Measurements from ENCODE around the gene RXYLT1. TPM values are rescaled to one million over a fixed set of nuclear protein-coding genes. Genes with fewer than 3 reads are reported as not detected.
A peak's percentile ranks its signal among the peaks of the same experiment; 100 is the strongest.

RXYLT1 gene
- total RNA-seq, 1 donor from 2014 or later, result 10.8 TPM

- H3K27ac ChIP-seq, result no peak within 1 kb of the TSS
- DNase-seq (ENCODE audit: low spot score), result peak; percentile 10
- peaks cover 9% of the 10 kb centered on the region for H3K4me1 ChIP-seq
- peaks cover 21% of the 10 kb centered on the region for H3F3A ChIP-seq (ENCODE audit: low read depth)
- peak within 1 kb of the TSS; percentile 91 for H3K4me3 ChIP-seq
- H2AFZ ChIP-seq (replicated peaks), result peak within 1 kb of the TSS; percentile 99
- peaks cover 12% of the 10 kb centered on the region for H3K27me3 ChIP-seq
- H3K4me2 ChIP-seq, result peak within 1 kb of the TSS; percentile 98
- Mint-ChIP-seq H3K36me3 (no peaks in the 10 kb centered on the region), H3K4me3 (peak within 1 kb of the TSS; percentile 99), H3K9me3 (no peaks in the 10 kb centered on the region), H3K4me1 (peaks cover 29% of the 10 kb centered on the region), H3K27ac (peak within 1 kb of the TSS; percentile 95), H3K27me3 (ENCODE audit: insufficient read depth, low read depth) (peaks cover 5% of the 10 kb centered on the region)
- no peak within 1 kb of the TSS for H3K9ac ChIP-seq
- TF ChIP-seq EZH2phosphoT487 (IDR thresholded peaks at IDR 0.05) (no peak), EZH2 (IDR thresholded peaks at IDR 0.05) (no peak)
- TF ChIP-seq, protein P1, sequence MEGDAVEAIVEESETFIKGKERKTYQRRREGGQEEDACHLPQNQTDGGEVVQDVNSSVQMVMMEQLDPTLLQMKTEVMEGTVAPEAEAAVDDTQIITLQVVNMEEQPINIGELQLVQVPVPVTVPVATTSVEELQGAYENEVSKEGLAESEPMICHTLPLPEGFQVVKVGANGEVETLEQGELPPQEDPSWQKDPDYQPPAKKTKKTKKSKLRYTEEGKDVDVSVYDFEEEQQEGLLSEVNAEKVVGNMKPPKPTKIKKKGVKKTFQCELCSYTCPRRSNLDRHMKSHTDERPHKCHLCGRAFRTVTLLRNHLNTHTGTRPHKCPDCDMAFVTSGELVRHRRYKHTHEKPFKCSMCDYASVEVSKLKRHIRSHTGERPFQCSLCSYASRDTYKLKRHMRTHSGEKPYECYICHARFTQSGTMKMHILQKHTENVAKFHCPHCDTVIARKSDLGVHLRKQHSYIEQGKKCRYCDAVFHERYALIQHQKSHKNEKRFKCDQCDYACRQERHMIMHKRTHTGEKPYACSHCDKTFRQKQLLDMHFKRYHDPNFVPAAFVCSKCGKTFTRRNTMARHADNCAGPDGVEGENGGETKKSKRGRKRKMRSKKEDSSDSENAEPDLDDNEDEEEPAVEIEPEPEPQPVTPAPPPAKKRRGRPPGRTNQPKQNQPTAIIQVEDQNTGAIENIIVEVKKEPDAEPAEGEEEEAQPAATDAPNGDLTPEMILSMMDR (IDR thresholded peaks at IDR 0.05), result no peak
- H3K9me3 ChIP-seq (ENCODE audit: low read depth), result no peaks in the 10 kb centered on the region
- no peaks in the 10 kb centered on the region for H3K36me3 ChIP-seq
- peaks cover 4% of the 10 kb centered on the region for H3K79me2 ChIP-seq (ENCODE audit: low read depth)
- H4K20me1 ChIP-seq (ENCODE audit: low read depth), result no peaks in the 10 kb centered on the region
Measured at GRCh38 chr12:63844391-63845341, 65.0 kb downstream of the RXYLT1 start, which contains the start of gene SRGAP1. Gene SRGAP1, plus strand, starts transcription at chr12:63844700. Its CDS starts 117 bp downstream, at chr12:63844817.

- H3K79me2 ChIP-seq (ENCODE audit: low read depth), result peaks cover 5% of the 10 kb centered on the region
- no peaks in the 10 kb centered on the region for H3K9me3 ChIP-seq (ENCODE audit: low read depth)
- peaks cover 21% of the 10 kb centered on the region for H3F3A ChIP-seq (ENCODE audit: low read depth)
- Mint-ChIP-seq H3K27me3 (ENCODE audit: insufficient read depth, low read depth) (peaks cover 7% of the 10 kb centered on the region), H3K27ac (peak overlapping the region; percentile 21), H3K4me1 (peaks cover 29% of the 10 kb centered on the region), H3K36me3 (no peaks in the 10 kb centered on the region), H3K9me3 (no peaks in the 10 kb centered on the region), H3K4me3 (peak overlapping the region; percentile 99)
- peak overlapping the region; percentile 91 for H3K4me3 ChIP-seq
- peaks cover 13% of the 10 kb centered on the region for H3K4me1 ChIP-seq
- H3K9ac ChIP-seq, result no peak overlapping the region
- no peak overlapping the region for H2AFZ ChIP-seq (replicated peaks)
- H3K4me2 ChIP-seq, result peak overlapping the region; percentile 98
- H3K27ac ChIP-seq, result no peak overlapping the region
- H4K20me1 ChIP-seq (ENCODE audit: low read depth), result no peaks in the 10 kb centered on the region
- no peaks in the 10 kb centered on the region for H3K36me3 ChIP-seq
- peaks cover 12% of the 10 kb centered on the region for H3K27me3 ChIP-seq
- no peak for TF ChIP-seq EZH2phosphoT487 (IDR thresholded peaks at IDR 0.05)
- TF ChIP-seq, protein P1 (IDR thresholded peaks at IDR 0.05), result no peak
- DNase-seq (ENCODE audit: low spot score), result no peak
Measured at GRCh38 chr12:63845726-63846125, 66.0 kb downstream of the RXYLT1 start.

DNA sequence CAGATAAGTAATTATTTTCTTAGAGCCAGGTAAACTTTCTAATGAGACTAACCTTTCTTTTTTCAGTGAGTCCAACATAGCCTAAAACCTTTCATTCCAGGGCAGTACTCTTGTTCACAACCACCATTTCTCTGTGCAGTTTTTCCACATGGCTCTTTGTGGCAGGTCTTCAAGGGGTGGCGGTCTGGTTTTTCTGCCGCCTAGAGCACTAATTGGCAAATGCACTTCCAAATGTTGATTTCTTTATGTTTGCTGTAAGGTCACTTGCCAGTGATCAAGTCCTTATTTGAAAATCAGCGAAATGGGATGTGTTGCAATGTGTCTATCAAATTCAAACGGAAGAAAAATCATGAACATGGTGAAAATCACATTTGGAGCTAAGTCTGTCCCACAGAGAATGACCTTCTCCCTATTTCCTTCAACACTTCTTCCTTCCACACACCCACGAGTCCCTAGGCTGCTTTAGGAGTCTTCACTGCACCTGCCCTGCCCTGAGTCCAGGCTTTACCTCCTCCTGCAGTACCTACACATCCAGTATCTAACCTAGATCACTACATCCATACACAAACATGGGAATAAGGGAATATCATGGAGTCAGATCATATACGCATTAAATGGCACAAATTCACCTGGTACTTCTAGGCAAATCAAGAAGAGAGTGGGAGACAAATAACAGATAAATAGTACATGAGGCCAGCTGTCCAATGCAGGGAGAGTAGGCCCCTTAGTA, 66.7 kb downstream of the RXYLT1 start:
- H3K4me2 ChIP-seq, result peak overlapping the region; percentile 98
- no peaks in the 10 kb centered on the region for H3K36me3 Mint-ChIP-seq
- no peak for DNase-seq (ENCODE audit: low spot score)
- no peak overlapping the region for H3K9ac ChIP-seq
- peaks cover 21% of the 10 kb centered on the region for H3F3A ChIP-seq (ENCODE audit: low read depth)
- no peaks in the 10 kb centered on the region for H3K36me3 ChIP-seq
- H3K4me3 Mint-ChIP-seq, result peak overlapping the region; percentile 99
- H3K27me3 ChIP-seq, result peaks cover 12% of the 10 kb centered on the region
- no peak overlapping the region for H3K27ac ChIP-seq
- H3K4me3 ChIP-seq, result no peak overlapping the region
- H3K9me3 ChIP-seq (ENCODE audit: low read depth), result no peaks in the 10 kb centered on the region
- H3K27me3 Mint-ChIP-seq (ENCODE audit: insufficient read depth, low read depth), result peaks cover 5% of the 10 kb centered on the region
- H2AFZ ChIP-seq (replicated peaks), result no peak overlapping the region
- no peaks in the 10 kb centered on the region for H4K20me1 ChIP-seq (ENCODE audit: low read depth)
- peaks cover 29% of the 10 kb centered on the region for H3K4me1 Mint-ChIP-seq
- H3K4me1 ChIP-seq, result peaks cover 13% of the 10 kb centered on the region
- H3K9me3 Mint-ChIP-seq, result no peaks in the 10 kb centered on the region
- H3K27ac Mint-ChIP-seq, result peak overlapping the region; percentile 16
- no peak for TF ChIP-seq EZH2 (IDR thresholded peaks at IDR 0.05)
- TF ChIP-seq EZH2phosphoT487 (IDR thresholded peaks at IDR 0.05), result no peak
- TF ChIP-seq, protein P1 (IDR thresholded peaks at IDR 0.05), result no peak
- peaks cover 11% of the 10 kb centered on the region for H3K79me2 ChIP-seq (ENCODE audit: low read depth)

All from neural progenitor cell (in vitro differentiated cells).